ENCODE results near the gene DST. TPM values are rescaled to one million over a fixed set of nuclear protein-coding genes. Genes with fewer than 3 reads are reported as not detected.

DST gene
- total RNA-seq, 1 experiment from 2014 or later: 91.9 TPM

DNA sequence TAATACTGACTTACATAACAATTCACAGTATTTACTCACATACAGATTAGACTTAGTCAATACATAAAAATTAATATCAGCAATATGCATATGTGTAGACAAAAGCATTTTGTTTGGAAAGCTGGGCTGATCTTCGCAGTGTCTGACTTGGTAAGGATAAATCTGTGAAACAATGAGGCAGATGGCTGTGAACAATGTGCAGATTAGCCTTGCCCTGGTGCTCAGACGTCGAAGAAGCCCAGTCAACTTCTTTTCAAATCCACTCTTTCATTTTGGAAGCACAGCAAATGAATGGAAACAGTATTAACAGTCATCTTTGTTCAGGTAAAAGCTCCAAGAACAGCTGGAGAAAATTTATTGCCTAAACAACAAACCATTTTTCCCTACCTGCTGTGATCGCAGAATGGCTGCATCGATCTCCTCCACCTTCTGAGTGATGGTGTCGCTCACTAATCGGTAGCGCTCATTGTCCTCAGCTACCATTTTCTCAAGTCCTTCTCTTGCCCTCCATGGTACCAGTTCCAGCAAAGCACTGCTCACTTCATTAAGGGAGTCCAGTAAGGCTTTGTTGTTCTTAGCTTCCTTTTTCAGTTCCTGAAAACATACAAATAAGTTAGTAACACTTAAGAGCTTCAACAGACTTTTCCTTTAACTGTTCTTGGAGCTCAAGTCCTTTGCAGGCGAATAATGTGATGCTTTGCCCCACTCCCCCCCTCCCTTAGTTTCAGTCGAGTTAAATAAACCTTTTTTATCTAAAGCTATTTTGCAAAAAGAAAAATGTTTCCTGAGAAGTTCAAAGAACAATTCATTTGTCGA lies 116.5 kb downstream of the DST start:
- H3K79me2 ChIP-seq (ENCODE audit: insufficient read depth, low read length): no peaks in the 10 kb centered on the region
- H2BK120ac ChIP-seq (ENCODE audit: low read depth, low read length, poor library complexity, severe bottlenecking): no peak overlapping the region
- H4K5ac ChIP-seq (ENCODE audit: insufficient read length, low read depth, low read length): no peak overlapping the region
- Mint-ChIP-seq H3K27me3 (ENCODE audit: low read depth) (no peaks in the 10 kb centered on the region), H3K27ac (peak overlapping the region; percentile 84 to 96 (median 87)), H3K4me3 (no peak overlapping the region), H3K4me1 (peaks cover 57 to 65% of the 10 kb centered on the region in 2 experiments), H3K9me3 (no peaks in the 10 kb centered on the region), H3K36me3 (ENCODE audit: insufficient read depth in 1 of 3, low read depth in 3 of 3) (peaks cover 13 to 41% (median 30%) of the 10 kb centered on the region in 3 experiments; a peak in 6 of 7 replicates)
- H2AFZ ChIP-seq (ENCODE audit: low read length): no peak overlapping the region
- no peak overlapping the region for H4K91ac ChIP-seq (ENCODE audit: insufficient read length, low read depth, low read length)
- H4K8ac ChIP-seq (replicated peaks; ENCODE audit: insufficient read length, low read depth, low read length): no peak overlapping the region
- no peak overlapping the region for H2BK20ac ChIP-seq (ENCODE audit: low read depth, low read length, poor library complexity, severe bottlenecking)
- H3K18ac ChIP-seq (ENCODE audit: insufficient read length, low read depth, low read length): no peak overlapping the region
- no peak overlapping the region for H2AK5ac ChIP-seq (ENCODE audit: insufficient read length, low read length)
- no CpG with 5 or more reads among the region's 11 CpGs for WGBS (ENCODE audit: extremely low coverage, insufficient read length, low lambda C conversion rate)
- TF ChIP-seq, protein P1, sequence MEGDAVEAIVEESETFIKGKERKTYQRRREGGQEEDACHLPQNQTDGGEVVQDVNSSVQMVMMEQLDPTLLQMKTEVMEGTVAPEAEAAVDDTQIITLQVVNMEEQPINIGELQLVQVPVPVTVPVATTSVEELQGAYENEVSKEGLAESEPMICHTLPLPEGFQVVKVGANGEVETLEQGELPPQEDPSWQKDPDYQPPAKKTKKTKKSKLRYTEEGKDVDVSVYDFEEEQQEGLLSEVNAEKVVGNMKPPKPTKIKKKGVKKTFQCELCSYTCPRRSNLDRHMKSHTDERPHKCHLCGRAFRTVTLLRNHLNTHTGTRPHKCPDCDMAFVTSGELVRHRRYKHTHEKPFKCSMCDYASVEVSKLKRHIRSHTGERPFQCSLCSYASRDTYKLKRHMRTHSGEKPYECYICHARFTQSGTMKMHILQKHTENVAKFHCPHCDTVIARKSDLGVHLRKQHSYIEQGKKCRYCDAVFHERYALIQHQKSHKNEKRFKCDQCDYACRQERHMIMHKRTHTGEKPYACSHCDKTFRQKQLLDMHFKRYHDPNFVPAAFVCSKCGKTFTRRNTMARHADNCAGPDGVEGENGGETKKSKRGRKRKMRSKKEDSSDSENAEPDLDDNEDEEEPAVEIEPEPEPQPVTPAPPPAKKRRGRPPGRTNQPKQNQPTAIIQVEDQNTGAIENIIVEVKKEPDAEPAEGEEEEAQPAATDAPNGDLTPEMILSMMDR (conservative IDR thresholded peaks at IDR 0.05): no peak
- H3K4me2 ChIP-seq (ENCODE audit: insufficient read depth, insufficient read length, low read length): no peak overlapping the region
- no peak overlapping the region for H3T11ph ChIP-seq (ENCODE audit: low read length)
- no peaks in the 10 kb centered on the region for H3K23me2 ChIP-seq (ENCODE audit: insufficient read length, low read depth, low read length, poor library complexity, severe bottlenecking)
- peak overlapping the region; percentile 83 for H3K27ac ChIP-seq (ENCODE audit: insufficient read length, low read depth, low read length)
- H2BK12ac ChIP-seq (ENCODE audit: insufficient read length, low read depth, low read length): no peak overlapping the region
- H3K4me1 ChIP-seq (ENCODE audit: insufficient read depth, low read length): peaks cover 10% of the 10 kb centered on the region
- no peak overlapping the region for H3K23ac ChIP-seq (ENCODE audit: insufficient read length, low read depth, low read length)
- H3K4ac ChIP-seq (ENCODE audit: low read depth, low read length): no peak overlapping the region
- no peak overlapping the region for H3K9ac ChIP-seq (ENCODE audit: extremely low read depth, insufficient read length, low read length)
- no peaks in the 10 kb centered on the region for H3K79me1 ChIP-seq (ENCODE audit: insufficient read depth, low read depth, low read length, poor library complexity, severe bottlenecking)
- H2BK15ac ChIP-seq (ENCODE audit: low read depth, low read length): no peak overlapping the region
- no peak overlapping the region for H3K56ac ChIP-seq (ENCODE audit: insufficient read length, low read depth, low read length)
- no peaks in the 10 kb centered on the region for H3K9me3 ChIP-seq (ENCODE audit: control insufficient read depth, low read depth, low read length)
- no peaks in the 10 kb centered on the region for H3K27me3 ChIP-seq (ENCODE audit: insufficient read depth, low read length)
- no peak overlapping the region for H2BK5ac ChIP-seq (ENCODE audit: insufficient read length, low read length)
- no peak for DNase-seq
- H3K14ac ChIP-seq (ENCODE audit: insufficient read depth, low read length): no peak overlapping the region
- no peaks in the 10 kb centered on the region for H4K20me1 ChIP-seq (ENCODE audit: control insufficient read depth, insufficient read depth, insufficient read length)
